AG09319 (cell line): ENCODE measurements around the gene SYNJ2BP.
"Not testable (repeated sequence)": the region's sequence is repeated elsewhere in the genome, so short reads cannot be mapped to it uniquely, and the experiment has no call there.

Experiments used
- DNase-seq: peaks from one replicate; pipeline ENCODE4 v3.0.0-alpha.2; 2010; ENCODE audit warnings: low read depth; ENCODE audit errors: extremely low read depth
- TF ChIP-seq, protein P1 (sequence below): IDR thresholded peaks from 2 replicates; pipeline ENCODE4 v1.5.1; 2011; ENCODE audit warnings: low read depth, mild to moderate bottlenecking, inconsistent platforms, low read length, moderate library complexity

SYNJ2BP gene

DNA sequence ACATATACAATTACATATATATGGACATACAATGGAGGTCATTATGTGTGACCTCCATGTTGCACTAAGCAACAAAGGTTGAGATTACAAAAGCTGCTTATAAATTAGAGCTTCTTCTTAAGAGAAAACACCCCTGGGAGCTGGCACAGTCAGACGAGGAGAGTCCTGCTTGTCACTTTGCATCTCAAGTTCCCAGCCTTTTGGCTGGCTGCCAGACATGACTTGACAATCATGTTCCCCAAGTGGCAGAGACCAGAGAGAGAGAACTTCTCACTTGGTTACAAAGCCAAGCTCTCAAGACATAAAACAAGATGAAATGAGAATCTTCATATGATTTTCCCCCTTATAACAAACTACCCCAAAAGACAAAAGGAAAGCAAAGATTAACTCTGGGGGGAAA, 8.5 kb upstream of the SYNJ2BP start:
- TF ChIP-seq, protein P1, sequence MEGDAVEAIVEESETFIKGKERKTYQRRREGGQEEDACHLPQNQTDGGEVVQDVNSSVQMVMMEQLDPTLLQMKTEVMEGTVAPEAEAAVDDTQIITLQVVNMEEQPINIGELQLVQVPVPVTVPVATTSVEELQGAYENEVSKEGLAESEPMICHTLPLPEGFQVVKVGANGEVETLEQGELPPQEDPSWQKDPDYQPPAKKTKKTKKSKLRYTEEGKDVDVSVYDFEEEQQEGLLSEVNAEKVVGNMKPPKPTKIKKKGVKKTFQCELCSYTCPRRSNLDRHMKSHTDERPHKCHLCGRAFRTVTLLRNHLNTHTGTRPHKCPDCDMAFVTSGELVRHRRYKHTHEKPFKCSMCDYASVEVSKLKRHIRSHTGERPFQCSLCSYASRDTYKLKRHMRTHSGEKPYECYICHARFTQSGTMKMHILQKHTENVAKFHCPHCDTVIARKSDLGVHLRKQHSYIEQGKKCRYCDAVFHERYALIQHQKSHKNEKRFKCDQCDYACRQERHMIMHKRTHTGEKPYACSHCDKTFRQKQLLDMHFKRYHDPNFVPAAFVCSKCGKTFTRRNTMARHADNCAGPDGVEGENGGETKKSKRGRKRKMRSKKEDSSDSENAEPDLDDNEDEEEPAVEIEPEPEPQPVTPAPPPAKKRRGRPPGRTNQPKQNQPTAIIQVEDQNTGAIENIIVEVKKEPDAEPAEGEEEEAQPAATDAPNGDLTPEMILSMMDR, result no peak
- DNase-seq, result no peak

DNA sequence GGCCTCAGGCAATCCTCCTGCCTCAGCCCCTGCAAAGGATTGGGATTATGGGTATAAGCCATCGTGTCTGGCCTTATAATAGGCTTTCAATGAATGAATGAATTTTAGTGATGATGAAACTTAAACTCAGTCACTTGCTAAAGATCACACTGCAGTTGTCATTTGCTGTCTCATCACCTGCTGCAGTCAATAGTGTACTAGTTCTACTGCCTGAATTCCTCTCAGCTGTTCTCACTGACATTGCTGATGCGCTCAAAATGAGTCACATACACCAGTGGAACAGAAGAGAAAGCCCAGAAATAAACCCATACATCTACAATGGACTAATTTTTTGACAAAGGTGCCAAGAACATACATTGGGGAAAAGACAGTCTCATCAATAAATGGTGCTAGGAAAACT, 5.6 kb upstream of the SYNJ2BP start:
- TF ChIP-seq, protein P1, result no peak
- DNase-seq, result no peak

DNA sequence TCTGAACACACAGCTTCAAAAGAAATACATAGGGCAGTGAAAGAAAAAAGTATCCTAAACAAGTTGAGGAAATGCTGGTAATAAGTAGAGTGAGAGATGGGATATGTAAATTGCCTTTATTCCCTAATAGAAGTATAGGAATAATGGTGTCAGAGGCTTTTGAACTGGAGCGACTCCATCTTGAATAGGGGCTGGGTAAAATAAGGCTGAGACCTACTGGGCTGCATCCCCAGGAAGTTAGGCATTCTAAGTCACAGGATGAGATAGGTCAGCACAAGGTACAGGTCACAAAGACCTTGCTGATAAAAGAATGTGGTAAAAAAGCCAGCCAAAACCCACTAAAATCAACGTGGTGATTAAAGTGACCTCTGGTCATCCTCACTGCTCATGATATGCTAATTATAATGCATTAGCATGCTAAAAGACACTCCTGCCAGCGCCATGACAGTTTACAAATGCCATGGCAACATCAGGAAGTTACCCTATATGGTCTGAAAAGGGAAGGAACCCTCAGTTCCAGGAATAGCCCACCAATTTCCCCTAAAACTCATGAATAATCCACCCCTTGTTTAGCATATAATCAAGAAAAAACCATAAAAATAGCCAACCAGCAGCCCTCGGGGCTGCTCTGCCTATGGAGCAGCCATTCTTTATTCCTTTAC, 2.5 kb upstream of the SYNJ2BP start:
- not testable (repeated sequence) for DNase-seq

DNA sequence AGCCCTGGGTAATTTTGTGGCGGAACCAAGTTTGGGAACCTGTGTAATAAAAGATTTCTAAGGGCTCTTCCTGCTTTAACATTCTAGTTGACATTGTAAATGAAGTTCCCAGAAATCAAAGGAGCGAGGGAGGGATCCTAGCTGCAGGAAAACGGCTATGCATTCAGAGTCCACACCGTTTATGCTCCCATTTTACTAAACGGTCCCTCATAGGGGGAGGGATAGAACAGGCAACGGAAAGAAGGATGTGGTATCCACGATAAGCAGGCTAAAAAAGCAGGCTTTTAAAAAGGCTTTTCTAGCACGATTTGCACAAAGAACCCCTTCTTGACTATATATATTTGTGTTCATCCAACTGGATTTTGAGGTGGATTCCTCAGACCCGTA, 559 bp downstream of the SYNJ2BP start:
- no peak for DNase-seq
- TF ChIP-seq, protein P1, result no peak

DNA sequence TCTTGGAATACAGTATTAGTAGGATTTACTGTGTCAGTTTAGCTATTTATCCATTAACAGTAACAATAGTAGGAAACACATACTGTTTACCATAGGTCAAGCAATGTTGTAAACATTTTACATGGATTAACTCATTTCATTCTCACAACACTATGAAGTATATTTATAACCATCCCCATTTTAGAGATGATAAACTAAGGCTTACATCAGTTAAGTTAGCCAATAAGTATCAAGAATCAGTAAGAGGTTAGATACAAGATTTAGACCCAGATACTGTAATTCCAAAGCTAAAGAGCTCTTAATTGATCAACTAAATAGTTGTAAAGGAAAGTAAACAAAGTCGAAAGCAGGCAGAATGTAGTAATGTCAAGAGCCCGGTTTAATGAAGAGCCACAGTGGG, 1.1 kb downstream of the SYNJ2BP start:
- DNase-seq, result no peak
- TF ChIP-seq, protein P1, result no peak

DNA sequence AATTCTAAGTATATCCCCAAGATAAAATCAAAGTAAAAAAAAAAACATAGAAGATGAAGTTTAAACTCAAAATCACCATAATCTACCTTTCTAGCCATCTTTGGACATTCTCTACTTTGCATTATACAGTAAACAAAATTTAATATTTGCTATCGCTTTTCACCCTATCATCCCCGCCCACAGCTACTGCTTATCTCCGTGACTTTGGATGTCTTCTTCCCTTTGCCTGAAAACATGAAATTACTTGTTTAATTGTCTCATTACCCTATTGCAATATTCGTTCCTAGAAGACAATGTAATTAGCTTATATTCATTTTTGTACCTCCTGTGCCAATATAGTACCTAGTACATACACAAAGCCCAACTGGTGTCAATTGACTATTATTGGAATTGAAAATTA, 9.3 kb downstream of the SYNJ2BP start:
- TF ChIP-seq, protein P1, result no peak
- DNase-seq, result no peak

DNA sequence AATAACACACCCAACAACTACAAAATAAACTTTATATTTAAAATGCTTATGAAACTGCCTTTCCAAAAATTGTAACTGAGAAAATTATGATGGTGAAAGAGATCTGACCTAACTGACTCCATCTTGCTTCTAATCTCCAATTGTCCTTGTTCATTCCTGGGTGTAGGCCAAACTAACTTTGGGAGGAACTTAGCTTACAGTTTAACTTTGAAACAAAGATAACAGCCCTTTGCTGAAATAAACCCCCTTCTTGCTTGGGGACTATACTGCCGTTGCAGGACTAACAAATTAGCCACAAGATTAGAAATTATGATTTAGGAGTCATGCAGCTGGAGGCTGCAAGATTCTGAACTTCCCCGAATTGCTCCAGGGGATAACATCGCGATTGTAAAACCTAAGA, 10.7 kb downstream of the SYNJ2BP start:
- not testable (repeated sequence) for DNase-seq

DNA sequence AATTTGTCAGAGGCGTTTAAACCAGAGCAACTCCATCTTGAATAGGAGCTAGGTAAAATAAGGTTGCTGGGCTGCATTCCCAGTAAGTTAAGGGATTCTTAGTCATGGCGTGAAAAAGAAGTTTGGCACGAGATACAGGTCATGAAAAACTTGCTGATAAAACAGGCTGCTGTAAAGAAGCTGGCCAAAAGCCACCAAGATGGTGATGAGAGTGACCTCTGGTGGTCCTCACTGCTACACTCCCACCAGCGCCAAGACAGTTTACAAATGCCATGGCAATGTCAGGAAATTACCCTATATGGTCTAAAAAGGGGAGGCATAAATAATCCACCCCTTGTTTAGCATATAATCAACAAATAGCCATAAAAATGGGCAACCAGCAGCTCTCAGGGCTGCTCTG, 13.6 kb downstream of the SYNJ2BP start:
- DNase-seq, result not testable (repeated sequence)

DNA sequence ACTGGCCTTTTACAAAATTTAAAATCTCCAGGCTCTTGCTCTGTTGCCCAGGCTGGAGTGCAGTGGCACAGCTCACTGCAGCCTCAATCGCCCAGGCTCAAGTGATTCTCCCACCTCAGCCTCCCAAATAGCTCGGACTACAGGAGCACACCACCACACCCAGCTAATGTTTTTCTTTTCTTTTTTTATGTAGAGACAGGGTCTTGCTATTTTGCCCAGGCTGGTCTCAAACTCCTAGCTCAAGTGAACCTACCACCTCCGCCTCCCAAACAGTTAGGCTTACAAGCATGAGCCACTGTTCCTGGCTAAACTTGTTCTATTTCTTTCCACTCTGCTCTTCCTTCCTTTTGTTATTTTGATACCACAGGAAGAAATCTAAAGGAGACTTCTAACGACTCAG, 15.2 kb downstream of the SYNJ2BP start:
- TF ChIP-seq, protein P1, result no peak
- no peak for DNase-seq
